T-helper 1 cell treated with Interleukin-12 subunit alpha and Interleukin-12 subunit beta and Interleukin-4 antibody, amounts not matched to agents 30 μg/mL and 1 μg/mL, for 36 hours (primary cell): ENCODE results near the gene SLC2A3.

ENCODE experiments used
- H3K27ac Mint-ChIP-seq: one replicate; pipeline ENCODE4 v1.8.0; 2021; ENCODE audit warnings: mild to moderate bottlenecking, mixed read lengths
- H3K27me3 Mint-ChIP-seq: one replicate; pipeline ENCODE4 v1.8.0; 2021; ENCODE audit warnings: low read depth, mixed read lengths
- H3K36me3 Mint-ChIP-seq: one replicate; pipeline ENCODE4 v1.8.0; 2021; ENCODE audit warnings: low read depth, mixed read lengths
- H3K4me1 Mint-ChIP-seq: one replicate; pipeline ENCODE4 v1.8.0; 2021; ENCODE audit warnings: low read depth, mixed read lengths
- H3K4me3 Mint-ChIP-seq: one replicate; pipeline ENCODE4 v1.8.0; 2021; ENCODE audit warnings: mild to moderate bottlenecking, moderate library complexity, mixed read lengths
- H3K9me3 Mint-ChIP-seq: one replicate; pipeline ENCODE4 v1.8.0; 2021; ENCODE audit warnings: mixed read lengths

SLC2A3 gene

GRCh38 chr12:7870335-7870734, 65.7 kb downstream of the SLC2A3 start:
- H3K4me3 Mint-ChIP-seq = no peak overlapping the region
- peaks cover 45% of the 10 kb centered on the region for H3K27me3 Mint-ChIP-seq
- H3K36me3 Mint-ChIP-seq = no peaks in the 10 kb centered on the region
- no peaks in the 10 kb centered on the region for H3K9me3 Mint-ChIP-seq
- H3K27ac Mint-ChIP-seq = no peak overlapping the region
- H3K4me1 Mint-ChIP-seq = peaks cover 3% of the 10 kb centered on the region
